ENCODE data around the gene FBXO40.

- TF ChIP-seq POLR2A (IDR thresholded peaks at IDR 0.05) (no peak), CTCF (IDR thresholded peaks at IDR 0.05) (no peak), EP300 (IDR thresholded peaks at IDR 0.05) (no peak)
Observed at GRCh38 chr3:121621491-121621890, 28.3 kb downstream of the FBXO40 start.
